ENCODE data around the gene TNS1. TPM values are rescaled to one million over a fixed set of nuclear protein-coding genes. Genes with fewer than 3 reads are reported as not detected.

TNS1 gene
- polyA plus RNA-seq, 3 donors = 55.2 to 58.0 (median 56.0) TPM

GRCh38 chr2:217983276-217984233, 19.2 kb downstream of the TNS1 start:
- no peak for DNase-seq (ENCODE audit: low read depth in 3 of 3, low spot score in 2 of 3)

GRCh38 chr2:217981971-217982370, 20.8 kb downstream of the TNS1 start:
- no peak for DNase-seq (ENCODE audit: low read depth in 3 of 3, low spot score in 2 of 3)

GRCh38 chr2:217981084-217981730, 21.6 kb downstream of the TNS1 start:
- no peak for DNase-seq (ENCODE audit: low read depth in 3 of 3, low spot score in 2 of 3)

- DNase-seq (ENCODE audit: low read depth in 3 of 3, low spot score in 2 of 3) = no peak
These were observed 22.2 kb downstream of the TNS1 start for GRCh38 chr2:217980591-217980990.

GRCh38 chr2:217980036-217980435, 22.8 kb downstream of the TNS1 start:
- DNase-seq (ENCODE audit: low read depth in 3 of 3, low spot score in 2 of 3) = no peak

GRCh38 chr2:217979151-217979811, 23.5 kb downstream of the TNS1 start:
- DNase-seq (ENCODE audit: low read depth in 3 of 3, low spot score in 2 of 3) = peak in 1 of 3 donors; percentile 70

GRCh38 chr2:217978536-217979150, 24.2 kb downstream of the TNS1 start:
- no peak for DNase-seq (ENCODE audit: low read depth in 3 of 3, low spot score in 2 of 3)

- no peak for DNase-seq (ENCODE audit: low read depth in 3 of 3, low spot score in 2 of 3)
These were observed 24.8 kb downstream of the TNS1 start for GRCh38 chr2:217977840-217978535.

- DNase-seq (ENCODE audit: low read depth in 3 of 3, low spot score in 2 of 3) = no peak
These were observed 26.5 kb downstream of the TNS1 start for GRCh38 chr2:217976301-217976700.

- DNase-seq (ENCODE audit: low read depth in 3 of 3, low spot score in 2 of 3) = no peak
These were observed 27.2 kb downstream of the TNS1 start for GRCh38 chr2:217975626-217976025.

GRCh38 chr2:217974389-217975005, 28.3 kb downstream of the TNS1 start:
- no peak for DNase-seq (ENCODE audit: low read depth in 3 of 3, low spot score in 2 of 3)

GRCh38 chr2:217973008-217973787, 29.6 kb downstream of the TNS1 start:
- no peak for DNase-seq (ENCODE audit: low read depth in 3 of 3, low spot score in 2 of 3)

GRCh38 chr2:217972490-217972889, 30.3 kb downstream of the TNS1 start:
- no peak for DNase-seq (ENCODE audit: low read depth in 3 of 3, low spot score in 2 of 3)

GRCh38 chr2:217972037-217972436, 30.8 kb downstream of the TNS1 start:
- DNase-seq (ENCODE audit: low read depth in 3 of 3, low spot score in 2 of 3) = no peak

GRCh38 chr2:217971166-217971565, 31.6 kb downstream of the TNS1 start:
- no peak for DNase-seq (ENCODE audit: low read depth in 3 of 3, low spot score in 2 of 3)

GRCh38 chr2:217970206-217970605, 32.6 kb downstream of the TNS1 start:
- DNase-seq (ENCODE audit: low read depth in 3 of 3, low spot score in 2 of 3) = no peak

GRCh38 chr2:217969588-217969987, 33.2 kb downstream of the TNS1 start:
- no peak for DNase-seq (ENCODE audit: low read depth in 3 of 3, low spot score in 2 of 3)

- no peak for DNase-seq (ENCODE audit: low read depth in 3 of 3, low spot score in 2 of 3)
These were observed 34.8 kb downstream of the TNS1 start for GRCh38 chr2:217968023-217968422.

- DNase-seq (ENCODE audit: low read depth in 3 of 3, low spot score in 2 of 3) = no peak
These were observed 36.2 kb downstream of the TNS1 start for GRCh38 chr2:217966423-217967070.

Measured in right renal cortex interstitium (tissue), 3 donors.